Raji (cell line): ENCODE measurements around the gene ADAMTSL3.

ENCODE experiments used
- POLR2A ChIP-seq: IDR thresholded peaks from 2 replicates; pipeline ENCODE4 v1.6.1; 2011; ENCODE audit warnings: low read depth, low read length, control low read depth; ENCODE audit not compliant: insufficient read depth

ADAMTSL3 gene

GRCh38 chr15:83709811-83710210 lies 55.9 kb downstream of the ADAMTSL3 start:
- no peak for TF ChIP-seq POLR2A

- no peak for TF ChIP-seq POLR2A
Observed at GRCh38 chr15:83710452-83710851, 56.5 kb downstream of the ADAMTSL3 start.

GRCh38 chr15:83711236-83711635 lies 57.3 kb downstream of the ADAMTSL3 start:
- TF ChIP-seq POLR2A: no peak

- TF ChIP-seq POLR2A: no peak
Observed at GRCh38 chr15:83713242-83713641, 59.3 kb downstream of the ADAMTSL3 start.

GRCh38 chr15:83714939-83715628 lies 61.2 kb downstream of the ADAMTSL3 start:
- no peak for TF ChIP-seq POLR2A

- no peak for TF ChIP-seq POLR2A
Observed at GRCh38 chr15:83716605-83717004, 62.7 kb downstream of the ADAMTSL3 start.

- no peak for TF ChIP-seq POLR2A
Observed at GRCh38 chr15:83717010-83717409, 63.1 kb downstream of the ADAMTSL3 start.

- no peak for TF ChIP-seq POLR2A
Observed at GRCh38 chr15:83720468-83720867, 66.5 kb downstream of the ADAMTSL3 start.

GRCh38 chr15:83721031-83721430 lies 67.1 kb downstream of the ADAMTSL3 start:
- TF ChIP-seq POLR2A: no peak

GRCh38 chr15:83721981-83722380 lies 68.1 kb downstream of the ADAMTSL3 start:
- no peak for TF ChIP-seq POLR2A

- TF ChIP-seq POLR2A: no peak
Observed at GRCh38 chr15:83723216-83723615, 69.3 kb downstream of the ADAMTSL3 start.

- no peak for TF ChIP-seq POLR2A
Observed at GRCh38 chr15:83732196-83732595, 78.3 kb downstream of the ADAMTSL3 start.

GRCh38 chr15:83732770-83733169 lies 78.8 kb downstream of the ADAMTSL3 start:
- no peak for TF ChIP-seq POLR2A

GRCh38 chr15:83733206-83733605 lies 79.3 kb downstream of the ADAMTSL3 start:
- TF ChIP-seq POLR2A: no peak

GRCh38 chr15:83733691-83734090 lies 79.8 kb downstream of the ADAMTSL3 start:
- TF ChIP-seq POLR2A: no peak

- no peak for TF ChIP-seq POLR2A
Observed at GRCh38 chr15:83734487-83734886, 80.6 kb downstream of the ADAMTSL3 start.

- TF ChIP-seq POLR2A: no peak
Observed at GRCh38 chr15:83739629-83740028, 85.7 kb downstream of the ADAMTSL3 start.
